ENCODE results near the gene C17orf78. TPM values are rescaled to one million over a fixed set of nuclear protein-coding genes. Genes with fewer than 3 reads are reported as not detected.

Gene C17orf78
- polyA plus RNA-seq, 1 donor (not counting 4 experiments of a cell fraction or from before 2014, with no cell fraction given), result not detected

GRCh38 chr17:37385474-37385990 is 9.7 kb downstream of the C17orf78 start:
- H3K4me1 ChIP-seq (ENCODE audit: control insufficient read depth, extremely low read depth, insufficient read depth, low read length), result peaks cover 2% of the 10 kb centered on the region
- no peak for FAIRE-seq
- H3K4me2 ChIP-seq (ENCODE audit: control insufficient read depth, extremely low read depth, insufficient read depth, low read depth, low read length), result no peak overlapping the region
- H3K27ac ChIP-seq (ENCODE audit: control insufficient read depth, insufficient read depth, low read length), result no peak overlapping the region
- H3K27me3 ChIP-seq (ENCODE audit: control insufficient read depth, extremely low read depth, insufficient read depth, low read length), result no peaks in the 10 kb centered on the region
- dilution Hi-C loops (cut with MboI; ENCODE audit: extremely low pct_ligation_motif_present, low sequenced_read_pairs), result no loop called here
- H3K79me2 ChIP-seq (ENCODE audit: control insufficient read depth, insufficient read depth, low read length), result no peaks in the 10 kb centered on the region
- no peak for DNase-seq (ENCODE audit: low read depth, low spot score)
- H3K9me3 ChIP-seq (ENCODE audit: control insufficient read depth, low read depth, low read length), result no peaks in the 10 kb centered on the region
- no peak overlapping the region for H2AFZ ChIP-seq (ENCODE audit: control insufficient read depth, low read length)
- TF ChIP-seq CTCF (optimal IDR thresholded peaks at IDR 0.05 in 1 of 3, IDR thresholded peaks at IDR 0.05 in 1 of 3, conservative IDR thresholded peaks at IDR 0.05 in 1 of 3; ENCODE audit: extremely low read depth in 1 of 3, insufficient read depth in 2 of 3, low read length in 3 of 3) (no peak), EZH2 (IDR thresholded peaks at IDR 0.05; ENCODE audit: low read length) (no peak)
- no peak overlapping the region for H3K4me3 ChIP-seq (ENCODE audit: control insufficient read depth in 2 of 3, extremely low read depth in 1 of 3, insufficient read depth in 2 of 3, low read depth in 1 of 3, low read length in 3 of 3)
- no peak overlapping the region for H3K9ac ChIP-seq (ENCODE audit: control insufficient read depth, extremely low read depth, insufficient read depth, low read length)
- no peaks in the 10 kb centered on the region for H4K20me1 ChIP-seq (ENCODE audit: control insufficient read depth, extremely low read depth, insufficient read depth, low read length)
- H3K36me3 ChIP-seq (ENCODE audit: control insufficient read depth in 2 of 2, extremely low read depth in 1 of 2, insufficient read depth in 2 of 2, low read length in 2 of 2), result no peaks in the 10 kb centered on the region
- H3K9me1 ChIP-seq (ENCODE audit: control insufficient read depth, extremely low read depth, insufficient read depth, low read length), result no peaks in the 10 kb centered on the region

GRCh38 chr17:37386462-37386861 is 10.7 kb downstream of the C17orf78 start:
- no peak for DNase-seq (ENCODE audit: low read depth, low spot score)
- dilution Hi-C loops (cut with MboI; ENCODE audit: extremely low pct_ligation_motif_present, low sequenced_read_pairs), result no loop called here
- no peaks in the 10 kb centered on the region for H3K79me2 ChIP-seq (ENCODE audit: control insufficient read depth, insufficient read depth, low read length)
- H3K4me2 ChIP-seq (ENCODE audit: control insufficient read depth, extremely low read depth, insufficient read depth, low read depth, low read length), result no peak overlapping the region
- H3K36me3 ChIP-seq (ENCODE audit: control insufficient read depth in 2 of 2, extremely low read depth in 1 of 2, insufficient read depth in 2 of 2, low read length in 2 of 2), result no peaks in the 10 kb centered on the region
- H3K4me3 ChIP-seq (ENCODE audit: control insufficient read depth in 2 of 3, extremely low read depth in 1 of 3, insufficient read depth in 2 of 3, low read depth in 1 of 3, low read length in 3 of 3), result no peak overlapping the region
- H3K27me3 ChIP-seq (ENCODE audit: control insufficient read depth, extremely low read depth, insufficient read depth, low read length), result no peaks in the 10 kb centered on the region
- H3K9me3 ChIP-seq (ENCODE audit: control insufficient read depth, low read depth, low read length), result no peaks in the 10 kb centered on the region
- no peaks in the 10 kb centered on the region for H4K20me1 ChIP-seq (ENCODE audit: control insufficient read depth, extremely low read depth, insufficient read depth, low read length)
- TF ChIP-seq EZH2 (IDR thresholded peaks at IDR 0.05; ENCODE audit: low read length) (no peak), CTCF (optimal IDR thresholded peaks at IDR 0.05 in 1 of 3, IDR thresholded peaks at IDR 0.05 in 1 of 3, conservative IDR thresholded peaks at IDR 0.05 in 1 of 3; ENCODE audit: extremely low read depth in 1 of 3, insufficient read depth in 2 of 3, low read length in 3 of 3) (no peak)
- no peak overlapping the region for H3K27ac ChIP-seq (ENCODE audit: control insufficient read depth, insufficient read depth, low read length)
- H3K9me1 ChIP-seq (ENCODE audit: control insufficient read depth, extremely low read depth, insufficient read depth, low read length), result no peaks in the 10 kb centered on the region
- no peak overlapping the region for H2AFZ ChIP-seq (ENCODE audit: control insufficient read depth, low read length)
- H3K9ac ChIP-seq (ENCODE audit: control insufficient read depth, extremely low read depth, insufficient read depth, low read length), result no peak overlapping the region
- no peak for FAIRE-seq
- H3K4me1 ChIP-seq (ENCODE audit: control insufficient read depth, extremely low read depth, insufficient read depth, low read length), result peaks cover 12% of the 10 kb centered on the region
